ENCODE results near the gene AKAP8. TPM values are rescaled to one million over a fixed set of nuclear protein-coding genes. Genes with fewer than 3 reads are reported as not detected.

AKAP8 gene
- total RNA-seq, 1 donor from 2014 or later = 79.0 TPM

DNA sequence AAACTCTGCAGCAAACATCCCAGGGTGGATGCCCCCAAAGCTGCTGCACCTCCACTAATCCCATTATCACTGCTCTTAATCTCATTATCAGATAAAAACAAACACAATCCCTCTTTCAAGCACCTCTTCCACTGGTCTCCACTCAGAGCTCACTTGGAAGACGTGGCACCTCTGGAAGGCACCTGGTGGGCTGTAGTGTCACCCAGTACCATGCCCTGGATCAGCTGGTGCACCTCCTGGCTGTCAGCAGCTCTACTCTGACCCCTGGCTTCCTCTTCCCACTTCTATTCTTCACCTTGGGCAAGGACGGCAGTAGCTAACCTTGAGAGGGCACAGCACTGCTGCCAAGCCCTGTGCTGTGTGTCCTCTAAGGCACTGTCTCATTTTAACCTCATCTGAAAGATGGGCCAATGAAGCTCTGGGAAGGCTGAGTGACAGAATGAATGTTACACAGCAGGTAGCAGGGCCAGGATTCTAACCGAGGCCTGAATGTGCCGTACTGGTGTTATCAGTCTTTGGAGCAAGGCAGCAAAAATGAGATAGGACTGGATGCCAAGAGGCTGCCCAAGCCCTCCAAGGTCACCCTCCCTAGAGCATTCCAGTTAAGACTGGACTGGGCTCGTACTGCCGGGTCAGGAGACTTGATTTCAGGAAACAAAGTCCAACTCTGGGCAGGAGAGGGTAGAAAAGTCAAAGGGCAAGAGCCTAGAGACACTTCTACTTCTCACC is 54.6 kb downstream of the AKAP8 start:
- Mint-ChIP-seq H3K27me3 (no peaks in the 10 kb centered on the region), H3K4me3 (peak overlapping the region; percentile 52), H3K27ac (peak overlapping the region; percentile 54), H3K9me3 (no peaks in the 10 kb centered on the region), H3K4me1 (peaks cover 93% of the 10 kb centered on the region), H3K36me3 (ENCODE audit: low read depth) (peaks cover 25% of the 10 kb centered on the region)
- TF ChIP-seq, protein P1, sequence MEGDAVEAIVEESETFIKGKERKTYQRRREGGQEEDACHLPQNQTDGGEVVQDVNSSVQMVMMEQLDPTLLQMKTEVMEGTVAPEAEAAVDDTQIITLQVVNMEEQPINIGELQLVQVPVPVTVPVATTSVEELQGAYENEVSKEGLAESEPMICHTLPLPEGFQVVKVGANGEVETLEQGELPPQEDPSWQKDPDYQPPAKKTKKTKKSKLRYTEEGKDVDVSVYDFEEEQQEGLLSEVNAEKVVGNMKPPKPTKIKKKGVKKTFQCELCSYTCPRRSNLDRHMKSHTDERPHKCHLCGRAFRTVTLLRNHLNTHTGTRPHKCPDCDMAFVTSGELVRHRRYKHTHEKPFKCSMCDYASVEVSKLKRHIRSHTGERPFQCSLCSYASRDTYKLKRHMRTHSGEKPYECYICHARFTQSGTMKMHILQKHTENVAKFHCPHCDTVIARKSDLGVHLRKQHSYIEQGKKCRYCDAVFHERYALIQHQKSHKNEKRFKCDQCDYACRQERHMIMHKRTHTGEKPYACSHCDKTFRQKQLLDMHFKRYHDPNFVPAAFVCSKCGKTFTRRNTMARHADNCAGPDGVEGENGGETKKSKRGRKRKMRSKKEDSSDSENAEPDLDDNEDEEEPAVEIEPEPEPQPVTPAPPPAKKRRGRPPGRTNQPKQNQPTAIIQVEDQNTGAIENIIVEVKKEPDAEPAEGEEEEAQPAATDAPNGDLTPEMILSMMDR (IDR thresholded peaks at IDR 0.05) = no peak
- CTCF ChIA-PET = interaction anchor here (0.6 to 1.9 kb wide), 5 partner anchors 9 to 65 kb away, joined by 3 to 5 read pairs (median 4); no protein-coding TSS in a partner anchor
- intact Hi-C loops (cut with micrococcal nuclease) = no loop called here
- ATAC-seq (ENCODE audit: low read depth) (peak; percentile 28), DNase-seq (no peak)
- POLR2A ChIA-PET = interaction anchor here (1.0 kb wide), 2 partner anchors 9 to 36 kb away, joined by 3 read pairs; no protein-coding TSS in a partner anchor

DNA sequence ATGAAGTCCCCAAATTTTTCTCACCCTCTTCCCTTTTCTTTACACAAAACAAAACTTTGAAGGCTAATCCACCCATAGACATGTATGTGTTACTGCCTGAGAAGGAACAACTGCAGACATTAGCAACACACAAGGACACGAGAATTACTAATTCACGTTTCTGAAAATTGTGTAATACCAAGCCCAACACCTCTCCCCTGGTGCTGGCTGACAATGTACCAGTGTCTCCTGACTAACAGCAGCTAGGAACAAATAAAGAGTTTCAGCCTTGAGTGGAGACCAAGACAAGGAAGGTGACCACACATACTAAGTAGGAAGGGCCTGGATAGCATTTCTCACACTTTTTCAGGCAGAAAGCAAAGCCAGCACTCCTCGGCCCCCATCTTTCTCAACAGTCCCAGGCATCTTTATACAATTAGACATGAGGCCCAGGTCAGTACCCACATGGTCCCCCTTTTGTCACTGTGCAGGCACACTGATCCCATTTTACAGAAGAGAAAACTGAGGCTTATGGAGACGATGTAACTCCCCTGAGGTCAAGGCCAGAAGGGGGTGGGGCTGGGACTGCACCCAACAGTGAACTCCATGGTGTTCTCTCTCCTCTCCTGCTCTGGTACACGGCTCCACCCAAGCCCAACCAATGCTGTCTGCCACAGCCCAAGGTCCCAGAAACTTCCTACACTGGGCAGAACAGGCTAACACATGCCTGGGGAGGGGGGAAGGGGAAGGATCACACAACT is 55.9 kb downstream of the AKAP8 start:
- no peak for ATAC-seq (ENCODE audit: low read depth)
- H3K27me3 Mint-ChIP-seq = no peaks in the 10 kb centered on the region
- peak overlapping the region; percentile 41 for H3K27ac Mint-ChIP-seq
- peak overlapping the region; percentile 29 for H3K4me3 Mint-ChIP-seq
- intact Hi-C loops (cut with micrococcal nuclease) = no loop called here
- DNase-seq = no peak
- peaks cover 92% of the 10 kb centered on the region for H3K4me1 Mint-ChIP-seq
- H3K9me3 Mint-ChIP-seq = no peaks in the 10 kb centered on the region
- H3K36me3 Mint-ChIP-seq (ENCODE audit: low read depth) = peaks cover 18% of the 10 kb centered on the region
- TF ChIP-seq, protein P1 (IDR thresholded peaks at IDR 0.05) = no peak
- ChIA-PET POLR2A (interaction anchor here (1.0 kb wide), 1 partner anchor 10 kb away, joined by 3 read pairs; no protein-coding TSS in a partner anchor), CTCF (interaction anchor here (1.9 kb wide), 1 partner anchor 21 kb away, joined by 5 read pairs; no protein-coding TSS in a partner anchor)

DNA sequence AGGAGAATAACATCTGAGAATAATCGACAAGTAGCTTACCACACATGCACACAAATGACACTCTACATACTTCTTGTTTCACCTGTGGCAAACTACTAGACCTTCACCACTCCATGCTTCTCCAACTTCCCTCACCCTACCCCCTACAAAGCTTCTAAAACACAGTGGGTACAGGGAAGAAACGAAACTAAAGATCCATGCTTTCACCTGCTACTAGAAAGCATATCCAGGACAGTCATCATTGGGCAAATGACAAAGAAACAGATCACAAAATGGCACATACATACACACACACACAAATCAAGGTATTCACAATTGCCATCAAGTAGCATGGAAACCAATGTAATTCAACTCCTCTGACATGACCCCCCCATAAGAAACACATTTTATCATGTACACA is 57.8 kb downstream of the AKAP8 start:
- Mint-ChIP-seq H3K27ac (peak overlapping the region; percentile 74), H3K36me3 (ENCODE audit: low read depth) (peaks cover 15% of the 10 kb centered on the region), H3K4me3 (peak overlapping the region; percentile 61), H3K9me3 (no peaks in the 10 kb centered on the region), H3K27me3 (no peaks in the 10 kb centered on the region), H3K4me1 (peaks cover 92% of the 10 kb centered on the region)
- ChIA-PET POLR2A (interaction anchor here (0.5 to 1.1 kb wide), 2 partner anchors 8 to 13 kb away, joined by 3 read pairs; no protein-coding TSS in a partner anchor), CTCF (no interaction called here)
- intact Hi-C loops (cut with micrococcal nuclease) = no loop called here
- TF ChIP-seq, protein P1 (IDR thresholded peaks at IDR 0.05) = no peak
- no peak for DNase-seq
- ATAC-seq (ENCODE audit: low read depth) = no peak

DNA sequence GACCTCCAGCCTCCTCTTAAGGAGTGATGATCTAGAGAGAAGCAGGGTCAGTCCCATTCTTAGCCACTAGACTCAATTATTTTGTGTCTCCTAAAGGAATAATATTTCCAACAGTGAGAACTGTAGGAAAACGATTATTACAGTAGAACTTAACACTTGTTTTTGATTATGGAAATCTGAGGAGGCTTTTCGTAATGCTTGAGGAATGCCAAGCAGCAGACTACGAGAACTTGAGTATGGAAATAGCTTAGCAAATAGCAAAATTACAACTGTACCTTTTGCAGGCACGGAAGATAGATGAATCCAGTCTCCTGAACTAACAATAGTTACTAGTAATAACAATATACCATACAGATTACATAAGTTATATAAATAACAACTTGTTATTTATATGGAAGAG is 59.5 kb downstream of the AKAP8 start:
- Mint-ChIP-seq H3K4me3 (peak overlapping the region; percentile 4), H3K27ac (peak overlapping the region; percentile 65), H3K9me3 (no peaks in the 10 kb centered on the region), H3K36me3 (ENCODE audit: low read depth) (peaks cover 15% of the 10 kb centered on the region), H3K4me1 (peaks cover 90% of the 10 kb centered on the region), H3K27me3 (no peaks in the 10 kb centered on the region)
- ATAC-seq (ENCODE audit: low read depth) = no peak
- no peak for DNase-seq
- TF ChIP-seq, protein P1 (IDR thresholded peaks at IDR 0.05) = no peak
- ChIA-PET POLR2A (interaction anchor here (4.4 kb wide), 1 partner anchor 14 kb away, joined by 51 read pairs; the partner anchor contains the start of gene BRD4), CTCF (no interaction called here)
- intact Hi-C loops (cut with micrococcal nuclease) = no loop called here
